Calu3 (cell line): ENCODE measurements around the gene ATP11C. TPM values are rescaled to one million over a fixed set of nuclear protein-coding genes. Genes with fewer than 3 reads are reported as not detected.

ENCODE experiments used
- BruUV-seq: library from RNA; stranded (reverse); fragments of 400-500 nt; replicated peaks from 2 replicates; lab custom pipeline; 2021; lab: Mats Ljungman, UMichigan
- CTCF ChIA-PET: fragments of 300-600 bp; sonication (Branson Sonifier 250); formaldehyde crosslinking; loops from one replicate; lab custom pipeline; 2022; ENCODE audit warnings: antibody characterized with exemption; lab: Charles Lee
- DNase-seq: peaks from one replicate; pipeline ENCODE4 v3.0.0; 2022
- H3K27ac Mint-ChIP-seq: one replicate; pipeline ENCODE4 v1.8.0; 2022; ENCODE audit warnings: mixed read lengths; ENCODE audit not compliant: unreplicated experiment
- H3K27me3 Mint-ChIP-seq: one replicate; pipeline ENCODE4 v1.8.0; 2022; ENCODE audit warnings: mixed read lengths; ENCODE audit not compliant: unreplicated experiment
- H3K36me3 Mint-ChIP-seq: one replicate; pipeline ENCODE4 v1.8.0; 2022; ENCODE audit warnings: mild to moderate bottlenecking, moderate library complexity, mixed read lengths; ENCODE audit not compliant: insufficient read depth, unreplicated experiment
- H3K4me1 Mint-ChIP-seq: one replicate; pipeline ENCODE4 v1.8.0; 2022; ENCODE audit warnings: mild to moderate bottlenecking, low read depth, mixed read lengths; ENCODE audit not compliant: unreplicated experiment
- H3K4me3 Mint-ChIP-seq: one replicate; pipeline ENCODE4 v1.8.0; 2022; ENCODE audit warnings: mild to moderate bottlenecking, low read depth, moderate library complexity, mixed read lengths; ENCODE audit not compliant: unreplicated experiment
- H3K9me3 Mint-ChIP-seq: one replicate; pipeline ENCODE4 v1.8.0; 2022; ENCODE audit warnings: low read depth, mixed read lengths; ENCODE audit not compliant: unreplicated experiment
- CTCF ChIP-seq: fragments of 200-600 bp; IDR thresholded peaks from one replicate; pipeline ENCODE4 v1.8.0; 2022; ENCODE audit warnings: antibody characterized with exemption; ENCODE audit not compliant: unreplicated experiment
- intact Hi-C: fragments of 100-400 bp; cut with micrococcal nuclease; formaldehyde crosslinking; loops from one replicate; pipeline ENCODE4 v1.10.0; 2022; ENCODE audit not compliant: unreplicated experiment
- total RNA-seq: library from RNA; stranded (reverse); gene quantifications from 2 replicates; pipeline ENCODE4 v1.2.3, GENCODE V29; 2022

ATP11C gene
- total RNA-seq, 1 experiment from 2014 or later = 19.7 TPM

GRCh38 chrX:139823806-139824205 lies 109.0 kb downstream of the ATP11C start:
- Mint-ChIP-seq H3K36me3 (no peaks in the 10 kb centered on the region), H3K4me3 (no peak overlapping the region), H3K27me3 (no peaks in the 10 kb centered on the region), H3K9me3 (no peaks in the 10 kb centered on the region), H3K27ac (no peak overlapping the region), H3K4me1 (peaks cover 19% of the 10 kb centered on the region)
- no TSS peak for BruUV-seq
- intact Hi-C loops = no loop called here
- TF ChIP-seq CTCF = no peak
- DNase-seq = no peak
- CTCF ChIA-PET = no interaction called here

- DNase-seq = no peak
- Mint-ChIP-seq H3K27me3 (no peaks in the 10 kb centered on the region), H3K9me3 (no peaks in the 10 kb centered on the region), H3K36me3 (no peaks in the 10 kb centered on the region), H3K4me3 (no peak overlapping the region), H3K4me1 (no peaks in the 10 kb centered on the region), H3K27ac (no peak overlapping the region)
- no peak for TF ChIP-seq CTCF
- CTCF ChIA-PET = no interaction called here
- no TSS peak for BruUV-seq
- intact Hi-C loops = no loop called here
Observed at GRCh38 chrX:139820358-139820984, 112.4 kb downstream of the ATP11C start.

- no peak overlapping the region for H3K27ac Mint-ChIP-seq
- no peak for TF ChIP-seq CTCF
- no TSS peak for BruUV-seq
Observed at GRCh38 chrX:139816204-139816603, 116.6 kb downstream of the ATP11C start.

GRCh38 chrX:139815771-139816170 lies 117.1 kb downstream of the ATP11C start:
- CTCF ChIA-PET = no interaction called here
- no TSS peak for BruUV-seq
- Mint-ChIP-seq H3K9me3 (no peaks in the 10 kb centered on the region), H3K27ac (no peak overlapping the region), H3K27me3 (no peaks in the 10 kb centered on the region), H3K4me3 (no peak overlapping the region), H3K4me1 (no peaks in the 10 kb centered on the region), H3K36me3 (peaks cover 5% of the 10 kb centered on the region)
- intact Hi-C loops = no loop called here
- DNase-seq = no peak
- no peak for TF ChIP-seq CTCF

More at GRCh38 chrX:139816204-139816603, 116.6 kb downstream of the ATP11C start:
- DNase-seq = no peak
- Mint-ChIP-seq H3K4me3 (no peak overlapping the region), H3K27me3 (no peaks in the 10 kb centered on the region), H3K9me3 (no peaks in the 10 kb centered on the region), H3K4me1 (no peaks in the 10 kb centered on the region), H3K36me3 (peaks cover 5% of the 10 kb centered on the region)
- intact Hi-C loops = no loop called here
- CTCF ChIA-PET = no interaction called here
